Measurements from ENCODE around the gene UBTD1. TPM values are rescaled to one million over a fixed set of nuclear protein-coding genes. Genes with fewer than 3 reads are reported as not detected.

UBTD1 gene
- total RNA-seq, 3 donors from 2014 or later = 0.49 to 7.3 (median 3.4) TPM

DNA sequence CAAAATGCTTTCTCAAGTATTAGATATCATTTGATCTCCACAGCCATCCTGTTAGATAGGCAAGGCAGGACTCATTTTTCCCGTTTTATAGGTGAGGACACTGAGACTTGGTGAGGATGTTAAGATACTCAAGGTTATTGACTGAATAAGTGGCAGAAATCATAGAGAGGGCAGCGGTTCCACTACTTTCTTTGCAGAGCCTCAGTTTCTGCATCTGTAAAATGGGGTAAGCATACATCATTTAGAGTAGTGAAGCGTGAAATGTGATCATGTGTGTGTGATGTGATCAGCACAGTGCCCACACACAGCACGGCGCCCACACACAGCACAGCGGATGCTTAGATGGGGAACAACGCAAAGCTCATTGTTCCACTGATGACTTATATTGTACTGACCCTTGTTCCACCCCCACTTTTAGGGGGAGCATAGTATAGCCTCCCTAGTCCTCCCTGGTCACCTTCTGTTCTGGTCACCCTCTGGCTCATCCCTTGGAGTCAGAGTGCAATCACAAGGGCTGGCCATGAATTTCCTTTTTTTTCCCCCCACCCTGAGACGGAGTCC is 10.5 kb downstream of the UBTD1 start:
- TF ChIP-seq, protein P1, sequence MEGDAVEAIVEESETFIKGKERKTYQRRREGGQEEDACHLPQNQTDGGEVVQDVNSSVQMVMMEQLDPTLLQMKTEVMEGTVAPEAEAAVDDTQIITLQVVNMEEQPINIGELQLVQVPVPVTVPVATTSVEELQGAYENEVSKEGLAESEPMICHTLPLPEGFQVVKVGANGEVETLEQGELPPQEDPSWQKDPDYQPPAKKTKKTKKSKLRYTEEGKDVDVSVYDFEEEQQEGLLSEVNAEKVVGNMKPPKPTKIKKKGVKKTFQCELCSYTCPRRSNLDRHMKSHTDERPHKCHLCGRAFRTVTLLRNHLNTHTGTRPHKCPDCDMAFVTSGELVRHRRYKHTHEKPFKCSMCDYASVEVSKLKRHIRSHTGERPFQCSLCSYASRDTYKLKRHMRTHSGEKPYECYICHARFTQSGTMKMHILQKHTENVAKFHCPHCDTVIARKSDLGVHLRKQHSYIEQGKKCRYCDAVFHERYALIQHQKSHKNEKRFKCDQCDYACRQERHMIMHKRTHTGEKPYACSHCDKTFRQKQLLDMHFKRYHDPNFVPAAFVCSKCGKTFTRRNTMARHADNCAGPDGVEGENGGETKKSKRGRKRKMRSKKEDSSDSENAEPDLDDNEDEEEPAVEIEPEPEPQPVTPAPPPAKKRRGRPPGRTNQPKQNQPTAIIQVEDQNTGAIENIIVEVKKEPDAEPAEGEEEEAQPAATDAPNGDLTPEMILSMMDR (IDR thresholded peaks at IDR 0.05) = no peak
- intact Hi-C loops (cut with DNase I, micrococcal nuclease) = no loop called here
- no peak for DNase-seq
- H3K4me1 ChIP-seq (ENCODE audit: low read depth) = no peaks in the 10 kb centered on the region
- ATAC-seq = no peak
- H3K9me3 ChIP-seq = no peaks in the 10 kb centered on the region
- no peak overlapping the region for H3K4me3 ChIP-seq
- no peaks in the 10 kb centered on the region for H3K36me3 ChIP-seq (ENCODE audit: low read depth)

DNA sequence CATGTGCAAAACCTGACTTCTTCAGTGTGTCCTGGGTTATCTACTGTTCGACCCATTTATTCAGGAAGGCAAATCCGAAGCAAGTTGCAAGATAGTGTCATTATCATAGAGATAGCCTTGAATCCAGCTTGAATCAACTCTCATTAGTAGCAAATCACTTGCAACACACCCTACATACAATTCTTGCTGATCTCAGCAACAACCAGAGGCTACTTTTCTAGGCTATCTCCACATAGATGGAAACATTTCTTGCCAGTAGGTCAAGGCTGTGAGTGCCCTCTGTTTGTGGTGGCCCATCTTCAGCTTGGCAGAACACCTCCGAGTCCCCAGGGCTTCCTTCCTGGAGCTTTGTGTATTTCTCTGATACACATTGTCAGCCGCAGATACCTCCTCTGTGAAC is 12.0 kb downstream of the UBTD1 start:
- Histone ChIP-seq H3K4me3 (no peak overlapping the region), H3K36me3 (ENCODE audit: low read depth) (no peaks in the 10 kb centered on the region), H3K9me3 (no peaks in the 10 kb centered on the region), H3K4me1 (ENCODE audit: low read depth) (no peaks in the 10 kb centered on the region)
- intact Hi-C loops (cut with DNase I, micrococcal nuclease) = no loop called here
- ATAC-seq (no peak), DNase-seq (no peak)
- TF ChIP-seq, protein P1 (IDR thresholded peaks at IDR 0.05) = no peak

DNA sequence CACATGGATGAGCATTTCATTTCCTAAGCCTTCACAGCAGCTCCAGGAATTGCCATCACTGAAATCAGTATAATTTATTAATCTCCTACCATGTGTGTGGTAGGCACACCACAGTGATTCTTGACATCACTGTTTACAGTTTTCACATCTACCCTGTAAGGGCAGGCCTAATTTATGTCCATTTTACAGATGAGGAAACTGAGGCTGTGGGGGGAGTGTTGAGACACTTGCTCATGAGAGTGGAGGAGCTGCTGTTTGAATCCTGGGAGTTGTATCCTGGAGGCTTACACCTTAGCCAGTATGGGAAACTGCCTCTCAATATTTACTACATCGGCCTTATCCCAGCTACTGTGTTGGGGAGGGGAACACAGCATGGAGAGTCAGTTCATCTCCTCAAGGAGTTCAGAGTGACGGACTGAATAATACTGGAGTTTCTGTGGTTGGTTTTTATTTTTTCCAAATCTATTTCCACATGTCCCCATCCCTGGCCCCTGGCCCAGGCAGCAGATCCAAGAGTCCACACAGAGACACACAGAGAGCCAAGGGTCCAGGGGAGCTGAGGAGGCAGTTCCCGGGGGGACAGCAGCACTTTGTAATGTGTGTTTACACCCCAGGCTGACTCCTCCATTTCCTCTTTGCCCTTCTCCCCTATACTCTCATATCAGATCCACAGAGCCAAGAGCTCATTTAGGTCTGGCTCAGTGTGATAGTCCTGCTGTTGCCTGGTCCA is 13.2 kb downstream of the UBTD1 start:
- DNase-seq (no peak), ATAC-seq (no peak)
- Histone ChIP-seq H3K4me3 (no peak overlapping the region), H3K36me3 (ENCODE audit: low read depth) (no peaks in the 10 kb centered on the region), H3K4me1 (ENCODE audit: low read depth) (no peaks in the 10 kb centered on the region), H3K9me3 (no peaks in the 10 kb centered on the region)
- intact Hi-C loops (cut with DNase I, micrococcal nuclease) = no loop called here
- TF ChIP-seq, protein P1 (IDR thresholded peaks at IDR 0.05) = no peak

DNA sequence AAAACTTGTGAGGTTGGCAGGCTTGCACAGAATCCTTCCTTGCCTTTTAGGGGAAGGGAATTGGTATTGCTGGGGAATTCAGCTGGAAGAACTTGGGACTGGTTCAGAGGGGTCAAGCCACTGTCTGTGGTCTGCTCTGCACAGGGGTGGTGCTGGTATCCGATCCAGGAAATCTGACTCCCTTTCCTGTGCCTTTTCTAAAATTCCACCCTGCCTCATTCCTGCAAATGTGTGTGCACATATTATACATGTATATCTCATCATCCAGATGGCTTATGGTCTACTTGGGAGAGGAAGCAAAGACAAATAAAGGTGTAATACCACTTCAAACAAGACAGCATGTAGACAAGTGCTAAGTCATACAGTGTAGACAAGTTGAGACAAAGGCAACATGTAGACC is 14.3 kb downstream of the UBTD1 start:
- no peaks in the 10 kb centered on the region for H3K4me1 ChIP-seq (ENCODE audit: low read depth)
- TF ChIP-seq, protein P1 (IDR thresholded peaks at IDR 0.05) = no peak
- H3K9me3 ChIP-seq = no peaks in the 10 kb centered on the region
- DNase-seq = no peak
- no peak for ATAC-seq
- intact Hi-C loops (cut with DNase I, micrococcal nuclease) = no loop called here
- H3K4me3 ChIP-seq = no peak overlapping the region
- no peaks in the 10 kb centered on the region for H3K36me3 ChIP-seq (ENCODE audit: low read depth)

DNA sequence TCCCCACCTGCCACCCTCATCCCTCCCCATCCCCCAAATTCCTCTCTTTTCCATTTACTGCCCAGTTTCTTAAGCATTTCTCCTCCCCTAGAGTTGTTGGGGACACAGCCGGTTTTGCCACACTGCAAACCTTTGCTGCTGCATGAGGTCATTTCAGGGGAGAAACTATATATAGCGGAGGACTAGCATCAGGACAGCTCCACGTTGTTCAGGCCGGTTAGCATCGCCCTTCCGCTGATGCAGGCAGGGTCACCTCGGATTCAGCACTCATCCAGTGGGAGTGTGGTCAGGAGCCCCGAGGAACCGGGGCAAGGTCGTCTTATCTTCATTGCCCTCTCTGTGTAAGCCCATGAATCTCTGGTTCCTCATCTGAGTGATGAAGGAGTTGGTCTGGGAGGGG is 15.6 kb downstream of the UBTD1 start:
- intact Hi-C loops (cut with DNase I, micrococcal nuclease) = no loop called here
- DNase-seq (no peak), ATAC-seq (no peak)
- Histone ChIP-seq H3K4me1 (ENCODE audit: low read depth) (no peaks in the 10 kb centered on the region), H3K36me3 (ENCODE audit: low read depth) (no peaks in the 10 kb centered on the region), H3K9me3 (no peaks in the 10 kb centered on the region), H3K4me3 (no peak overlapping the region)
- TF ChIP-seq, protein P1 (IDR thresholded peaks at IDR 0.05) = no peak
